B cell (primary cell): ENCODE measurements around the gene CCDC60. TPM values are rescaled to one million over a fixed set of nuclear protein-coding genes. Genes with fewer than 3 reads are reported as not detected.

Experiments used
- ATAC-seq: fragments of 200-7000 bp; cut with Tn5 transposase; one replicate; pipeline ENCODE4 v1.10.0; 2021; ENCODE audit warnings: low read depth, mild to moderate bottlenecking, moderate number of reproducible peaks, moderate library complexity
- CTCF ChIA-PET: fragments of 350-600 bp; sonication (Branson Sonifier 250); formaldehyde crosslinking; loops from one replicate; lab custom pipeline; 2021; ENCODE audit warnings: antibody characterized with exemption, inconsistent platforms; lab: Charles Lee
- POLR2A ChIA-PET: fragments of 350-600 bp; sonication (Branson Sonifier 250); formaldehyde crosslinking; loops from one replicate; lab custom pipeline; 2021; ENCODE audit warnings: antibody characterized with exemption; lab: Charles Lee
- DNase-seq: peaks from one replicate; pipeline ENCODE4 v3.0.0; 2013
- H2AFZ ChIP-seq: 2 replicates; pipeline ENCODE4 v1.6.1; 2012; ENCODE audit warnings: mild to moderate bottlenecking, low read depth, low read length; ENCODE audit not compliant: insufficient read depth, poor library complexity, severe bottlenecking
- H3K27ac ChIP-seq, 2 donors: 1 replicate in 1 of 2; 2 replicates in 1 of 2; pipeline ENCODE4 v1.5.1; 2012 to 2013; ENCODE audit warnings: low read length in 2 of 2, mild to moderate bottlenecking in 2 of 2, moderate library complexity in 1 of 2
- H3K27me3 ChIP-seq, 4 experiments: fragments of 200-600 bp in 1 of 4; sonication (generic) in 1 of 4; replicated peaks in 1 of 4; 1 replicate in 2 of 4; 2 replicates in 2 of 4; pipeline versions ENCODE4 v1.6.1 to v1.7.0; 2013 to 2016; ENCODE audit warnings: low read length in 3 of 4, mild to moderate bottlenecking in 2 of 4, mixed read lengths in 1 of 4, moderate library complexity in 1 of 4; ENCODE audit not compliant: insufficient read depth in 4 of 4, control insufficient read depth in 3 of 4; ENCODE audit errors: control extremely low read depth in 1 of 4
- H3K36me3 ChIP-seq, 2 experiments: replicated peaks in 1 of 2; 1 replicate in 1 of 2; 2 replicates in 1 of 2; pipeline versions ENCODE4 v1.6.1 to v1.7.1; 2013; ENCODE audit warnings: low read length in 1 of 2; ENCODE audit not compliant: insufficient read depth in 2 of 2, control insufficient read depth in 1 of 2; ENCODE audit errors: control extremely low read depth in 1 of 2, extremely low read depth in 1 of 2
- H3K4me1 ChIP-seq, 2 donors: fragments of 200-600 bp in 1 of 2; sonication (generic) in 1 of 2; 1 replicate in 1 of 2; 2 replicates in 1 of 2; pipeline versions ENCODE4 v1.5.1 to v1.6.1; 2013 to 2017; ENCODE audit warnings: low read length in 2 of 2; ENCODE audit not compliant: control insufficient read depth in 2 of 2, insufficient read depth in 2 of 2
- H3K4me2 ChIP-seq: replicated peaks from 2 replicates; pipeline ENCODE3; 2012; ENCODE audit warnings: mild to moderate bottlenecking, low read depth, low read length; ENCODE audit not compliant: poor library complexity, severe bottlenecking
- H3K4me3 ChIP-seq, 5 experiments: fragments of 200-600 bp in 1 of 5; sonication (generic) in 1 of 5; 1 replicate in 3 of 5; 2 replicates in 2 of 5; pipeline versions ENCODE4 v1.5.1 to v1.7.0; 2011 to 2016; ENCODE audit warnings: low read length in 4 of 5, mild to moderate bottlenecking in 4 of 5, low read depth in 2 of 5, control low read depth in 1 of 5, moderate library complexity in 1 of 5; ENCODE audit not compliant: insufficient read depth in 1 of 5; ENCODE audit errors: control extremely low read depth in 1 of 5, extremely low read depth in 1 of 5
- H3K79me2 ChIP-seq: fragments of 200-600 bp; sonication (generic); one replicate; pipeline ENCODE4 v1.6.0; 2016; ENCODE audit warnings: low read length; ENCODE audit not compliant: control insufficient read depth, insufficient read depth
- H3K9ac ChIP-seq: fragments of 200-600 bp; sonication (generic); 2 replicates; pipeline ENCODE4 v1.6.1; 2017; ENCODE audit warnings: mild to moderate bottlenecking, low read length, moderate library complexity
- H3K9me3 ChIP-seq, 3 donors: one replicate each; pipeline versions ENCODE4 v1.6.1 to v1.7.1; 2013; ENCODE audit warnings: low read length in 2 of 3; ENCODE audit not compliant: control insufficient read depth in 2 of 3, insufficient read depth in 1 of 3; ENCODE audit errors: control extremely low read depth in 1 of 3
- H4K20me1 ChIP-seq: 2 replicates; pipeline ENCODE4 v1.6.0; 2012; ENCODE audit warnings: mild to moderate bottlenecking, low read length; ENCODE audit not compliant: insufficient read depth, control insufficient read depth, poor library complexity, severe bottlenecking
- H3K27ac Mint-ChIP-seq: one replicate; pipeline ENCODE4 v1.8.0; 2021; ENCODE audit warnings: mixed read lengths
- H3K27me3 Mint-ChIP-seq: one replicate; pipeline ENCODE4 v1.8.0; 2021; ENCODE audit warnings: mixed read lengths
- H3K4me1 Mint-ChIP-seq: one replicate; pipeline ENCODE4 v1.8.0; 2021; ENCODE audit warnings: mixed read lengths
- H3K4me3 Mint-ChIP-seq: one replicate; pipeline ENCODE4 v1.8.0; 2021; ENCODE audit warnings: mixed read lengths
- H3K9me3 Mint-ChIP-seq: one replicate; pipeline ENCODE4 v1.8.0; 2022; ENCODE audit warnings: mixed read lengths; ENCODE audit not compliant: insufficient read depth
- CTCF ChIP-seq: fragments of 200-600 bp; IDR thresholded peaks from one replicate; pipeline ENCODE4 v1.8.0; 2022; ENCODE audit warnings: antibody characterized with exemption, mild to moderate bottlenecking
- EZH2 ChIP-seq: IDR thresholded peaks from 2 replicates; pipeline ENCODE4 v1.6.1; 2012; ENCODE audit warnings: borderline replicate concordance, low read depth, mild to moderate bottlenecking, moderate library complexity, low read length; ENCODE audit not compliant: insufficient read depth, poor library complexity, severe bottlenecking
- WGBS: methylation state at CpG from one replicate; pipeline ENCODE4 v1.1.5; 2013; ENCODE audit warnings: missing lambda C conversion rate; ENCODE audit not compliant: insufficient coverage; 5-methylcytosine and 5-hydroxymethylcytosine counted together
- intact Hi-C: fragments of 100-400 bp; cut with micrococcal nuclease; formaldehyde crosslinking; loops from one replicate; pipeline ENCODE4 v1.10.0; 2022
- polyA plus RNA-seq: library from polyadenylated mRNA; depleted of rRNA; stranded (reverse); fragments of >200 nt; gene quantifications from 2 replicates; pipeline ENCODE4 v1.2.3, GENCODE V29; 2012
- total RNA-seq, 2 donors: library from RNA; stranded (reverse); fragments of 120-200 nt in 1 of 2; gene quantifications; 1 replicate in 1 of 2; 2 replicates in 1 of 2; pipeline versions ENCODE4 v1.2.3 to v1.2.4, GENCODE V29; 2013 to 2022

The CCDC60 gene
- total and polyA plus RNA-seq, 2 donors (not counting 1 experiment from before 2014, with no cell fraction given) = not detected

- Mint-ChIP-seq H3K27ac (no peak overlapping the region), H3K27me3 (peaks cover 11% of the 10 kb centered on the region), H3K4me1 (no peaks in the 10 kb centered on the region), H3K4me3 (no peak overlapping the region), H3K9me3 (no peaks in the 10 kb centered on the region)
- intact Hi-C loops = no loop called here
- H3K4me3 ChIP-seq = no peak overlapping the region
- no peak for DNase-seq
- no peaks in the 10 kb centered on the region for H3K79me2 ChIP-seq
- H2AFZ ChIP-seq = no peak overlapping the region
- no peak overlapping the region for H3K4me2 ChIP-seq
- H3K9ac ChIP-seq = no peak overlapping the region
- no peaks in the 10 kb centered on the region for H3K36me3 ChIP-seq
- TF ChIP-seq CTCF (no peak), EZH2 (no peak)
- ChIA-PET CTCF (no interaction called here), POLR2A (no interaction called here)
- no peaks in the 10 kb centered on the region for H4K20me1 ChIP-seq
- peaks cover 0 to 3% (median 1%) of the 10 kb centered on the region in 4 experiments for H3K27me3 ChIP-seq
- H3K27ac ChIP-seq = no peak overlapping the region
- H3K4me1 ChIP-seq = no peaks in the 10 kb centered on the region
- no peak for ATAC-seq
- H3K9me3 ChIP-seq = no peaks in the 10 kb centered on the region
Measured at GRCh38 chr12:119299130-119299529, 35.4 kb upstream of the CCDC60 start.

GRCh38 chr12:119301379-119301778 lies 33.1 kb upstream of the CCDC60 start:
- Histone ChIP-seq H3K27ac (no peak overlapping the region), H3K4me3 (no peak overlapping the region), H3K4me1 (no peaks in the 10 kb centered on the region), H3K79me2 (no peaks in the 10 kb centered on the region), H3K36me3 (no peaks in the 10 kb centered on the region), H3K9me3 (no peaks in the 10 kb centered on the region), H2AFZ (no peak overlapping the region), H4K20me1 (no peaks in the 10 kb centered on the region), H3K4me2 (no peak overlapping the region), H3K27me3 (peaks cover 0 to 2% (median under 1%) of the 10 kb centered on the region in 4 experiments), H3K9ac (no peak overlapping the region)
- Mint-ChIP-seq H3K4me3 (no peak overlapping the region), H3K4me1 (no peaks in the 10 kb centered on the region), H3K9me3 (no peaks in the 10 kb centered on the region), H3K27me3 (peaks cover 11% of the 10 kb centered on the region), H3K27ac (no peak overlapping the region)
- ChIA-PET CTCF (no interaction called here), POLR2A (no interaction called here)
- WGBS = 70% methylated on average over 2 of the region's 9 CpGs
- intact Hi-C loops = no loop called here
- TF ChIP-seq CTCF = no peak
- no peak for TF ChIP-seq EZH2
- DNase-seq (no peak), ATAC-seq (no peak)
